OCI-M2 (cell line): ENCODE measurements around the gene NECAP2.
"Not testable (repeated sequence)": the region's sequence is repeated elsewhere in the genome, so short reads cannot be mapped to it uniquely, and the experiment has no call there.

ENCODE experiments used
- DNase-seq: peaks from one replicate; lab custom pipeline; 2025; ENCODE audit not compliant: unreplicated experiment; lab: John Stamatoyannopoulos, UW

The NECAP2 gene

DNA sequence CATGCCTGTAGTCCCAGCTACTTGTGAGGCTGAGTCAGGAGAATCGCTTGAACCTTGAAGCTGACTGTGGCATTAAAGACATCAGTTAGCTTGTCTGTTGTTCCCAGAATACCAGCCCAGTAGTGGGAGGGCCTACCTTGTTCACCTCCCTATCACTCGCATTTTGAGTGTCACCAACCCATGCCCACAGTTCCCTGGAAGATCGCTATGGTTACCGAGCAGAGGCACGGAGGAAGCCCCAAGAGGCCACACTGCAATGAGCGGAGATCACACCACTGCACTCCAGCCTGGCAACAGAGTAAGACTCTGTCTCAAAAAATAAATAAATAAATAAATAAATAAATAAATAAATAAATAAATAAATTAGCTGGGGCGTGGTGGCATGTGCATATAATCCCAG lies 52.4 kb downstream of the NECAP2 start:
- DNase-seq = not testable (repeated sequence)

DNA sequence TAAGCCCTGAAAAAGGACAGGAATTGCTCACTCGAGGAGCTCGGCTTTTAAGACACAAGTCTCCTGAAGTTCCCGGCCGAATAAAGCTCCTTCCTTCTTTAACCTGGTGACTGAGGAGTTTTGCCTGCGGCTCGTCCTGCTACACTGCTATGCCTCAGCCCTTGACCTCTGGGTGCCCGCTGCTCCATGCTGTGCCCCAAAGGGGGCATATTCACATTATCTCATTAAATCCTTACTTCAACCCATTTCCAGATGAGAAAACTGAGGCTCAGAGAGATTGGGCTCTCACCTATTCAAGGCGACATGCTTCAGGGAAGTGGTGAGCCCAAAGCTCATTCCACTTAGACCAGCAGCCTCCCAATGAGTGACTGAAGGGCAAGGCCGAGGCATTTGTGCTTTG lies 53.2 kb downstream of the NECAP2 start:
- DNase-seq = not testable (repeated sequence)

DNA sequence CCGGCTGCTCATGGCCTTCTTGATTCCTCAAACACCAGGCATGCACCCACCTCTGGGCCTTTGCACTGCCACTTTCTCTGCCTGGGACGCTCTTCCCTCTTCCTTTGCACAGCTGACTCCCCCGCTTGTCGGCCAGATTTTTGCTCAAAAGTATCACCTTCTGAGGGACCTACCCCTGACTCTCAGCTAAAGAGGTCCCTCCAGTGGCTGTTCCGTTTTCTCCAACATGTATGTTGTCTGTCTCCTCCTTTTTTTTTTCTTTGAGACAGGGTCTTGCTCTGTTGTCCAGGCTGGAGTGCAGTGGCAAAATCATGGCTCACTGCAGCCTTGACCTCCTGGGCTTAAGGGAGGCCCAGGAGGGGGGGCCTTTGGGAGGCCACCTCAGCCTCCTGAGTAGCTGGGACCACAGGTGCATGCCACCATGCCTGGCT lies 57.0 kb downstream of the NECAP2 start:
- DNase-seq = not testable (repeated sequence)

DNA sequence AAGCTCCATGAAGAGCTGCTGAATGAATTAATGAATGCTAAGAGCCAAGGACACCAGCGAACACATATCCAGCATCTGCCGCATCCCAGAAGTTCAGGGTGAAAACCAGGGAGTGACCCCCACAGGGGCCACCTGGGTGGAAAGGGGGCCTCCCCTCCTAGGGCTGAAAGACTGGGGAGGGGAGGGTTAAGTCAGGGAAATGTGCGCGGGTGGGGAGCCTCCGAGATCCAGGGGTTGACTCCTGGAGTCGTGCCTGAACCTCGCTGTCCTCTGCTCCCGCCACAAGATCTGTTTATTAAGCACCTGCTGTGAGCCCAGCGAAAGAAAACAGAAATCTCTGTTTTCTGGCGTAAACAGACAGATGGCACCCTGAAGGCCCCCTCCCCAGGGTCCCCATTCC lies 57.5 kb downstream of the NECAP2 start:
- not testable (repeated sequence) for DNase-seq

DNA sequence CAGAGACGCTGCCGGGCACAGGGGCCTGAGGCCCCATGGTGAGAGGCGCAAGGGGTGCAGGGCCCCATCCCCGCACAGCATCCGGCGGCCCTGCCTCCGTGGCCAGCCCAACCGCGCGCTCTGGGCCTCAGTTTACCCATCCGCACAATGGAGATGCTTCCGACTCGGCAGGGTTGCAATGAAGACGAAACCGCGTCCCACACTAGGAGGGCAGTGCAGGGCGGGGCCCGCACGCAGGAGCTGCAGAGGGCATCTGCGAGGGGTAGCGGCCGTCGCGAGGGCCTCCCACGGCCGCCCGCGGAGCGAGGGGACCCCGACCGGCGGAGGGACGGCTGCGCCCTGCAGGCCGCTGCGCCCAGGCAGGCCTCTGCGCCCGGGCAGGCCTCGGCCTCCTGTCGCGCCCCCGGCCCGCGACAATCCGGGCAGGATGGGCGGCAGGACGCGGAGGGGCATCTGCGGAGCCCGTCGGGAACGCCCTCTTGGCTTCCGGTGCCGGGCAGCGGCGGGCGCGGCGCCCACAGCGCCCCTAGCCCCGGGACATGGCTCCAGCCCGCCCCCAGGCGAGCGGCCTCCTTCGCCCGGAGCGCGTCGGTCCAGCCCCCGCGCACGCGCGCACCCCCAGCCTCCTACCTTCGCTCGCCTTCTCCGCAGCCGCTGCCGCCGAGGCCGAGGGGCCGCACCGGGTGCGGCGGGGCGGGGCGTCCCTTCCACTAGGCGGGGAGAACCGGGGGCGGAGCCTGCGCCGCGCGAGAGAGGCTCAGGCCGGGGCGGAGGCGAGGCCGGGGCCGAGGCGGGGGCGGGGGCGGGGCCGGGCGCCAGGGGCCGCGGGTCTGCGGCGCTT lies 58.3 kb downstream of the NECAP2 start:
- peak; percentile 25 for DNase-seq

DNA sequence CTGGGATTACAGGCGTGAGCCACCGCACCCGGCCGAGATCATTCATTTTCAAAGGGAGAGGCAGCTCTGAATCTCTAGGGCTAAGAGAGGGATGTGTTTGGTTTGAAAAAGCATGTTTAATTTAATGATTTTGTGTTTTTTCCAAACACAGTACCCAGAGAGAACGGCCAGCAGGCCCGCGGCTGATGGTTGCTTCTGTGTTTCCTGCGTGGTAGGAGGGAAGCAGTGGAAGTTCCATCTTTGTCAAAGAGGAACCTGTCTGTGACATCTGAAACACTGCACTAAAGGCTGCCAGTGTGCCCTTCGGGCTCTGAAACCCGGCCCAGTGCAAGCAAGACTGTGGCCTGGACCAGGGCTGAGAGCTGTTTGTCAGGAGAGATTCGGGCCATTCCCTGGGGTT lies 59.9 kb downstream of the NECAP2 start:
- DNase-seq = not testable (repeated sequence)

DNA sequence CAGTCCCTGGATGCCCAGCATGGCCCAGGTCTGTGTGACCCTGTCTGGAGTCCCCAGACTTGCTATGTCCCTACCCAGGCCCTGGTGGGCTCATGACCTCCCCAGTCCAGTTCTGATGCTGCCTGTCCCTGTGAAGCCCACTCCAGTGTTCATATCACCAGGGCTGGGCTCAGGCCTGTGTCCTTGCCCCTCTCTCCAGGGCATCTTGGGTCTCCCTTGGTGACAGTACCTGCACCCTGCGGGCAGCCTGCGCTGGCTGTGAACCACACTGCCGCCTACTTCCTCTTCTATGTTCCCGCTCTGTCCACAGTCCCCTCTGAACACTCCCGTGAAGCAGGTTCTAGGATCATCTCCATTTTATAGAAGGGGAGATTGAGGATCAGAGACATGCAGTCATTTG lies 60.5 kb downstream of the NECAP2 start:
- not testable (repeated sequence) for DNase-seq

DNA sequence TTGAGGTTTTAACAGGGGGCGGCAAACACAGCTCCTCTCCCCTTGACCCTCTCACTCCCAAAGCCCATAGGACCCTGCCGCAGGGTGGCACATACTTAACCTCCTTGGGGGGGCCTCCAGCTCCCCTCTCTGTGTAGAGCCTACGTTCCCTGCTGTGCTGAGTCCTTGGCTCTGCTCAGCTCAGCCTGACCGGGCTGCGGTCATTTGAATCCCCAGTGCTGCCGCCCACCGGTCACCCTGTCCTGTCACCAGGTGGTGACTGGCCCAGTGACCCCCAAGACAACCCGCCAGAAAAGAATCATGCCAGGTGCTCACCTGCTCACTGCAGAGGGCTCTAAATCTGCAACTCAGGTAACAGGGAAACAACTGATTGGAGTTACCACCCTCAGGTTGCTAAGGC lies 60.9 kb downstream of the NECAP2 start:
- not testable (repeated sequence) for DNase-seq

DNA sequence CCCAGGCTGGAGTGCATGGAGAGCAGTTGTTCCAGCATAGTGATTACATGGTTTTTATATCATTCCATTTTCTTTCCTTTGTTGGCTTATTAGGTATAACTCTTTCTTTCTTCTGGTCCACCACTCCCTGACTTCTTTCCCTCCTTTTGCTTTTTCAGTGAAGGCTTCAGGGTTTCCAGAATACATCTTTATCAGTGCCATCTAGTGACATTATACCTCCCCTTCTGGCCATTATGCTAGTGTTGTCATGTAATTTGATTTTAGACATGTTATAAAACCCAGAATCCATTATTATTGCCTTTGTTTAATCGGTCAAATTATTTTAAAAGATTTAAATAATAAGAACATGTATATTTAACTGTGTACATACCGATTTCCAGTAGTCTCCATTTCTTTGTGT lies 63.0 kb downstream of the NECAP2 start:
- DNase-seq = no peak

DNA sequence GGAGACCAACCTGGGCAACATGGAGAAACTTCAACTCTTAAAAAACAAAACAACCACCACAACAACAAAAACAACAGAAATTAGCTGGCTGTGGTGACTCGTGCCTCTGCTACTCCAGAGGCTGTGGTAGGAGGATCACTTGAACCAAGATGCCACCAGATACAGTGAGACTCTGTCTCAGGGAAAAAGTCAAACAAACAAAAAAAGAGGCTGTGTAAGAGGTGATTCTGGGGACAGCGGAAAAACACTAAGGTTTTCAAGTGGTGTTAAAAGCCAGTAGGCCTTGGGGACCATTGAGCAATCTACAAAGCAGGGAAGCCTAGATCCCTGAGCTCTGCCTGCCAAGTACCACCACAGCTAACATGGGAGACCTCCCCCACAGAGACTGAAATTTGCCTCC lies 65.3 kb downstream of the NECAP2 start:
- DNase-seq = not testable (repeated sequence)

DNA sequence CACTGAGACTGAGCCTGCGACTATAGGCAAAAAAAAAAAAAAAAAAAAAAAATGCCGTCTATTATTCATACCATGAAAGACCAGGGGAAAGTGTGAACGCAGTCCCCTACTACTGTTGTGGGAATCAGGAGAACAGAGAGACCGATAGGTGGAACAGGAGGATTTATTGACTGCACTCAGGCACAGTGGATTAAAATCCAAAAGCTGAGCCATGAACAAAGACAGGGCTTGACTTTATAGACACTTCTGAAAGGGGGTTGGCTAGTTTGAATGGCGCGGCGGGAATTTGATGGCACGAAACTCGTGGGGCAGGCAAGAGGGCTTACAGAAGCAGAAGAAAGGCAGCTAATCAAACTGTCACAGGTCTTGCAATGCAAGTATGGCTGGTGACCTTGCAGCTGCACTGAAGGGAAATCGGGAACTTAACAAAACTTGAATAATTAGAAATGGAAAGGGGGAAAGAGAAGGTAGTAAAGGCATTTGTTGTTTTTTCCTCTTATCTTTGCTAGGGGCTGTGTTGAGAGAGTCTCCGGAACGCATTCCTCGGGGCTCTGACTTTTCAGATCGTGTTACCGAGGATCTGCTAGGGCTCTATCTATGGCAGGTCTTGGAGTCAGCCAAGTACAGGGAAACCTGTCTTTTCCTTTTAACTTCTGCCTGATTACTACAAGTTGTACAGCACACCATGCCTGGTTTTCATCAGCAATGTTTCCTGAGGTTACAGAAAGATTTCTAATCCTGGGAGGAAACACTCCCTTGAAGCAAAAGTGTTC lies 66.0 kb downstream of the NECAP2 start:
- DNase-seq = not testable (repeated sequence)

DNA sequence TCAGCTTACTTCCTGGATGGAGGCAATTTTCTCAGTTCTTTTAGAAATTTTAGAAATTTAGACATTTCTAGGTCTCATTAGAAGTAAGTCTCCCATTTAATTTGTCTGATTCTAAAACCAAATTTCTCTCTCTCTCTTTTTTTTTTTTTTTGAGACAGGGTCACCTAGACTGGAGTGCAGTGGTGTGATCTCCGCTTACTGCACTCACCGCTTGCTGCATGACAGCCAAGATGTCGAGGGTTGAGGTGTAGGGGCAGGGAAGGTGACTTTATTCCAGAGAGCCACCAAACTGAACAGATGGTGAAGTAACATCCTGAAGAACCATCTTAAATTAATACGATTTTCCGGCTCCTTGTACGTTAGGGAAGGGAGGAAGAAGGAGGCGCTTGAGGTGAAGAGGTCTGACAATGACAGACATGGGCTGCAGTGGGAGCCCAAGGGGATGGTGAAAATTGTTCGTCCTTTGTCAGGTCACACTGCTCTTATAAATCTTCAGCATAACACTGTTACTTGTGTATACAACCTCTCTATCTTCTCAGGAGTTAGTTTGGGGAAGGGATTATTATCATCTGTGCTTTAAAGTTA lies 68.4 kb downstream of the NECAP2 start:
- not testable (repeated sequence) for DNase-seq
